BE2C (cell line): ENCODE data around the gene STX1B.

Experiments
- DNase-seq: peaks from one replicate; pipeline ENCODE4 v3.0.0-alpha.2; 2020
- H3K27me3 ChIP-seq: fragments of 250-450 bp; sonication (Bioruptor Pico); 2 replicates; pipeline ENCODE4 v1.5.1; 2020; ENCODE audit warnings: mild to moderate bottlenecking
- H3K36me3 ChIP-seq: fragments of 250-450 bp; sonication (Bioruptor Pico); 2 replicates; pipeline ENCODE4 v1.5.1; 2020; ENCODE audit warnings: mild to moderate bottlenecking
- H3K4me1 ChIP-seq: fragments of 250-450 bp; sonication (Bioruptor Pico); 2 replicates; pipeline ENCODE4 v1.5.1; 2020
- H3K4me3 ChIP-seq: 2 replicates; pipeline ENCODE4 v1.5.1; 2011; ENCODE audit warnings: low read depth, low read length
- H3K9me3 ChIP-seq: fragments of 250-450 bp; sonication (Bioruptor Pico); 2 replicates; pipeline ENCODE4 v1.5.1; 2020
- TF ChIP-seq, protein P1 (sequence below): IDR thresholded peaks from 2 replicates; pipeline ENCODE4 v1.5.1; 2012; ENCODE audit warnings: mild to moderate bottlenecking, low read depth, low read length

Gene STX1B

DNA sequence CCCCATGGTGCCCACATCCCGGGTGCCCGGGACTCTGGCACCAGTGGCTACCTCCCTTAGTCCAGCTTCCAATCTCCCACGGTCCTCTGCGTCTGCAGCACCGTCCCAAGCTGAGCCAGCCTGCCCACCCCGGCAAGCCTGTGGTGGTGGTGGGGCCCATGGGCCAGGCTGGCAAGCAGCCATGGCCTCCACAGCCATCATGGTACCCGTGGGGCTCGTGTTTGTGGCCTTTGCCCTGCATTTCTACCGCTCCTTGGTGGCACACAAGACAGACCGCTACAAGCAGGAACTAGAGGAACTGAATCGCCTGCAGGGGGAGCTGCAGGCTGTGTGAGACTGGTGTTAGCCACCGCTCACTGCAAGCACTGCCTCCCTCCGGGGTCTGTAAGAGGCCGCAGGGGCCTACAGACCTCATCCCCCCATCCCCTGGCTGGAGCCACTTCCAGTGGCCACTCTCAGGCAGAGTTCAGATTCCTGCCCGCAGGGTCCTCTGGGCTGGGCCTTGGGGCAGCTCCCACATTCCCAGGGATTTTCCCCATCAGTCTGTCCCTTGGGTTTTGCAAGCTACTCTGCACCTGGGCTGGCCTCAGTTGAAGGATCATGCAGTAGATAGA is 56.8 kb downstream of the STX1B start:
- H3K4me1 ChIP-seq, result peaks cover 12% of the 10 kb centered on the region
- no peak overlapping the region for H3K4me3 ChIP-seq
- DNase-seq, result peak; percentile 92
- TF ChIP-seq, protein P1, sequence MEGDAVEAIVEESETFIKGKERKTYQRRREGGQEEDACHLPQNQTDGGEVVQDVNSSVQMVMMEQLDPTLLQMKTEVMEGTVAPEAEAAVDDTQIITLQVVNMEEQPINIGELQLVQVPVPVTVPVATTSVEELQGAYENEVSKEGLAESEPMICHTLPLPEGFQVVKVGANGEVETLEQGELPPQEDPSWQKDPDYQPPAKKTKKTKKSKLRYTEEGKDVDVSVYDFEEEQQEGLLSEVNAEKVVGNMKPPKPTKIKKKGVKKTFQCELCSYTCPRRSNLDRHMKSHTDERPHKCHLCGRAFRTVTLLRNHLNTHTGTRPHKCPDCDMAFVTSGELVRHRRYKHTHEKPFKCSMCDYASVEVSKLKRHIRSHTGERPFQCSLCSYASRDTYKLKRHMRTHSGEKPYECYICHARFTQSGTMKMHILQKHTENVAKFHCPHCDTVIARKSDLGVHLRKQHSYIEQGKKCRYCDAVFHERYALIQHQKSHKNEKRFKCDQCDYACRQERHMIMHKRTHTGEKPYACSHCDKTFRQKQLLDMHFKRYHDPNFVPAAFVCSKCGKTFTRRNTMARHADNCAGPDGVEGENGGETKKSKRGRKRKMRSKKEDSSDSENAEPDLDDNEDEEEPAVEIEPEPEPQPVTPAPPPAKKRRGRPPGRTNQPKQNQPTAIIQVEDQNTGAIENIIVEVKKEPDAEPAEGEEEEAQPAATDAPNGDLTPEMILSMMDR, result peak; percentile 95
- H3K27me3 ChIP-seq, result no peaks in the 10 kb centered on the region
- no peaks in the 10 kb centered on the region; the same call in 1 of the 2 replicates for H3K36me3 ChIP-seq
- no peaks in the 10 kb centered on the region for H3K9me3 ChIP-seq

GRCh38 chr16:30953111-30953510 is 57.3 kb downstream of the STX1B start:
- Histone ChIP-seq H3K36me3 (no peaks in the 10 kb centered on the region), H3K9me3 (no peaks in the 10 kb centered on the region), H3K27me3 (no peaks in the 10 kb centered on the region), H3K4me3 (no peak overlapping the region), H3K4me1 (peaks cover 12% of the 10 kb centered on the region)
- TF ChIP-seq, protein P1, result no peak
- DNase-seq, result no peak

GRCh38 chr16:30951750-30952149 is 58.7 kb downstream of the STX1B start:
- TF ChIP-seq, protein P1, result no peak
- Histone ChIP-seq H3K9me3 (no peaks in the 10 kb centered on the region), H3K36me3 (no peaks in the 10 kb centered on the region), H3K27me3 (no peaks in the 10 kb centered on the region), H3K4me1 (peaks cover 17% of the 10 kb centered on the region), H3K4me3 (no peak overlapping the region)
- DNase-seq, result no peak

DNA sequence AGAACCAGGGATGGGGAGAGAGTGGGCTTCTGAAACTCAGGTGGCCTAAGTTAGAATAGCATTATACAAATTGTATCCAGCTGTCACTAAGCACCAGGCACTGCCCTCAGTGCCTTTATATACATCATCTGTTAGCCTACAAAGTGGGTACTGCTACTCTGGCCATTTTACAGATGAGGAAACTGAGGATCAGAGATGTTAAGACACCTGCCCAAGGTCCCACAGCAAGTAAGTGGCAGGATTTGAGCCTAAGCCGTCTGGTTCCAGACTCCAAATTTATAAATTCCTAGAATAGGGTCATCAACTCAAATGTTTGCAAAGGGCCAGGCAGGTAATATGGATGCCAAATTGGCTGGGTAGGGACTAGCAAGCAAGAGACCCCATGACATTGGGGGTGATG is 59.2 kb downstream of the STX1B start:
- peaks cover 17% of the 10 kb centered on the region for H3K4me1 ChIP-seq
- no peaks in the 10 kb centered on the region for H3K27me3 ChIP-seq
- H3K9me3 ChIP-seq, result no peaks in the 10 kb centered on the region
- DNase-seq, result no peak
- H3K36me3 ChIP-seq, result no peaks in the 10 kb centered on the region
- no peak overlapping the region for H3K4me3 ChIP-seq
- TF ChIP-seq, protein P1, result no peak

GRCh38 chr16:30950516-30951065 is 59.8 kb downstream of the STX1B start:
- Histone ChIP-seq H3K36me3 (no peaks in the 10 kb centered on the region), H3K4me3 (no peak overlapping the region)

More at GRCh38 chr16:30950516-30951065, 59.8 kb downstream of the STX1B start:
- Histone ChIP-seq H3K4me1 (peaks cover 17% of the 10 kb centered on the region), H3K27me3 (no peaks in the 10 kb centered on the region), H3K9me3 (no peaks in the 10 kb centered on the region)
- TF ChIP-seq, protein P1, result no peak
- no peak for DNase-seq
